Gastroesophageal sphincter (tissue), 3 donors: ENCODE results near the gene ILDR1.

Source experiments
- CTCF ChIP-seq, 4 experiments: fragments of 200-600 bp in 2 of 4; fragments of 450-650 bp in 2 of 4; sonication (generic) in 1 of 4; IDR thresholded peaks; one replicate each; pipeline ENCODE4 v1.5.1; 2017 to 2019; ENCODE audit warnings: antibody characterized with exemption in 4 of 4, mild to moderate bottlenecking in 2 of 4, moderate library complexity in 2 of 4
- EP300 ChIP-seq: sonication (generic); formaldehyde crosslinking; IDR thresholded peaks from one replicate; pipeline ENCODE4 v1.6.1; 2017; ENCODE audit warnings: antibody characterized with exemption, mild to moderate bottlenecking
- POLR2A ChIP-seq, 2 donors: fragments of 450-650 bp; IDR thresholded peaks; one replicate each; pipeline ENCODE4 v1.6.1; 2017; ENCODE audit warnings: antibody characterized with exemption in 2 of 2, mild to moderate bottlenecking in 2 of 2, moderate library complexity in 1 of 2
- POLR2AphosphoS5 ChIP-seq: sonication (generic); formaldehyde crosslinking; IDR thresholded peaks from one replicate; pipeline ENCODE4 v1.6.1; 2017; ENCODE audit warnings: antibody characterized with exemption

GRCh38 chr3:122033023-122033422 lies 11.0 kb upstream of the ILDR1 start:
- TF ChIP-seq CTCF (IDR thresholded peaks at IDR 0.05) (no peak), POLR2A (IDR thresholded peaks at IDR 0.05) (no peak), EP300 (no peak), POLR2AphosphoS5 (no peak)
